H9 (cell line): ENCODE measurements around the gene CDH23. TPM values are rescaled to one million over a fixed set of nuclear protein-coding genes. Genes with fewer than 3 reads are reported as not detected.

ENCODE experiments used
- DNase-seq: peaks from one replicate; pipeline ENCODE4 v3.0.0-alpha.2; 2017
- H2AFZ ChIP-seq: one replicate; pipeline ENCODE4 v1.6.1; 2013; ENCODE audit warnings: mild to moderate bottlenecking, low read length, control low read depth, moderate library complexity
- H2AK5ac ChIP-seq: 2 replicates; pipeline ENCODE4 v1.6.1; 2013; ENCODE audit warnings: low read length, control low read depth, mixed read lengths; ENCODE audit not compliant: insufficient read length
- H2BK120ac ChIP-seq: one replicate; pipeline ENCODE4 v1.6.1; 2013; ENCODE audit warnings: low read depth, mild to moderate bottlenecking, low read length, control low read depth, inconsistent platforms; ENCODE audit not compliant: poor library complexity, severe bottlenecking
- H2BK12ac ChIP-seq: 2 replicates; pipeline ENCODE4 v1.6.1; 2013; ENCODE audit warnings: low read length, control low read depth, mixed read lengths, low read depth; ENCODE audit not compliant: insufficient read length
- H2BK15ac ChIP-seq: 2 replicates; pipeline ENCODE4 v1.6.1; 2013; ENCODE audit warnings: low read depth, low read length, control low read depth
- H2BK20ac ChIP-seq: one replicate; pipeline ENCODE4 v1.6.1; 2013; ENCODE audit warnings: low read depth, mild to moderate bottlenecking, low read length, control low read depth, inconsistent platforms; ENCODE audit not compliant: poor library complexity, severe bottlenecking
- H2BK5ac ChIP-seq: 2 replicates; pipeline ENCODE4 v1.6.1; 2013; ENCODE audit warnings: low read length, control low read depth, mixed read lengths; ENCODE audit not compliant: insufficient read length
- H3K14ac ChIP-seq: 2 replicates; pipeline ENCODE4 v1.6.1; 2013; ENCODE audit warnings: low read length, control low read depth; ENCODE audit not compliant: insufficient read depth
- H3K18ac ChIP-seq: 2 replicates; pipeline ENCODE4 v1.6.1; 2013; ENCODE audit warnings: low read depth, mild to moderate bottlenecking, mixed read lengths, low read length, control low read depth; ENCODE audit not compliant: insufficient read length
- H3K23ac ChIP-seq: 2 replicates; pipeline ENCODE4 v1.6.1; 2013; ENCODE audit warnings: low read length, control low read depth, mixed read lengths, low read depth; ENCODE audit not compliant: insufficient read length
- H3K23me2 ChIP-seq: 2 replicates; pipeline ENCODE4 v1.6.1; 2013; ENCODE audit warnings: low read depth, mild to moderate bottlenecking, mixed read lengths, low read length, control low read depth; ENCODE audit not compliant: insufficient read length, poor library complexity, severe bottlenecking
- H3K27ac ChIP-seq: 2 replicates; pipeline ENCODE4 v1.5.1; 2013; ENCODE audit warnings: low read length, control low read depth, mixed read lengths, low read depth; ENCODE audit not compliant: insufficient read length
- H3K27me3 ChIP-seq: 2 replicates; pipeline ENCODE4 v1.6.1; 2013; ENCODE audit warnings: low read length, control low read depth, inconsistent platforms; ENCODE audit not compliant: insufficient read depth
- H3K4ac ChIP-seq: 2 replicates; pipeline ENCODE4 v1.6.1; 2013; ENCODE audit warnings: low read depth, mild to moderate bottlenecking, control low read depth, inconsistent platforms, low read length, moderate library complexity
- H3K4me1 ChIP-seq: 2 replicates; pipeline ENCODE4 v1.6.1; 2013; ENCODE audit warnings: low read length, control low read depth, inconsistent platforms; ENCODE audit not compliant: insufficient read depth
- H3K4me2 ChIP-seq: 2 replicates; pipeline ENCODE4 v1.6.1; 2013; ENCODE audit warnings: low read length, control low read depth, mixed read lengths; ENCODE audit not compliant: insufficient read length, insufficient read depth
- H3K56ac ChIP-seq: 2 replicates; pipeline ENCODE4 v1.6.1; 2013; ENCODE audit warnings: low read depth, mild to moderate bottlenecking, mixed read lengths, low read length, control low read depth; ENCODE audit not compliant: insufficient read length
- H3K79me1 ChIP-seq: 2 replicates; pipeline ENCODE4 v1.6.1; 2013; ENCODE audit warnings: low read depth, mild to moderate bottlenecking, moderate library complexity, low read length, control low read depth, inconsistent platforms; ENCODE audit not compliant: insufficient read depth, poor library complexity, severe bottlenecking
- H3K79me2 ChIP-seq: 2 replicates; pipeline ENCODE4 v1.6.1; 2013; ENCODE audit warnings: low read length, control low read depth, inconsistent platforms; ENCODE audit not compliant: insufficient read depth
- H3K9ac ChIP-seq: 2 replicates; pipeline ENCODE4 v1.6.1; 2013; ENCODE audit warnings: low read length, control low read depth, mixed read lengths; ENCODE audit not compliant: insufficient read length; ENCODE audit errors: extremely low read depth
- H3K9me3 ChIP-seq: one replicate; pipeline ENCODE4 v1.6.1; 2013; ENCODE audit warnings: low read depth, low read length, inconsistent platforms; ENCODE audit not compliant: control insufficient read depth
- H3T11ph ChIP-seq: one replicate; pipeline ENCODE4 v1.6.1; 2013; ENCODE audit warnings: mild to moderate bottlenecking, low read length, control low read depth, inconsistent platforms
- H4K20me1 ChIP-seq: one replicate; pipeline ENCODE4 v1.6.1; 2013; ENCODE audit not compliant: control insufficient read depth, insufficient read length, insufficient read depth
- H4K5ac ChIP-seq: 2 replicates; pipeline ENCODE4 v1.6.1; 2013; ENCODE audit warnings: low read depth, mild to moderate bottlenecking, mixed read lengths, low read length, control low read depth; ENCODE audit not compliant: insufficient read length
- H4K8ac ChIP-seq: replicated peaks from 2 replicates; pipeline ENCODE4 v1.6.1; 2013; ENCODE audit warnings: low read length, control low read depth, mixed read lengths, low read depth; ENCODE audit not compliant: insufficient read length
- H4K91ac ChIP-seq: 2 replicates; pipeline ENCODE4 v1.6.1; 2013; ENCODE audit warnings: low read depth, mild to moderate bottlenecking, moderate library complexity, mixed read lengths, low read length, control low read depth; ENCODE audit not compliant: insufficient read length
- H3K27ac Mint-ChIP-seq, 3 experiments: 2 replicates in 2 of 3; 3 replicates in 1 of 3; pipeline ENCODE4 v1.8.0; 2020 to 2021; ENCODE audit warnings: mixed read lengths in 3 of 3, mild to moderate bottlenecking in 1 of 3, moderate library complexity in 1 of 3
- H3K27me3 Mint-ChIP-seq: 2 replicates; pipeline ENCODE4 v1.8.0; 2021; ENCODE audit warnings: low read depth, mild to moderate bottlenecking, moderate library complexity, mixed read lengths
- H3K36me3 Mint-ChIP-seq, 3 experiments: 2 replicates in 2 of 3; 3 replicates in 1 of 3; pipeline ENCODE4 v1.8.0; 2020 to 2021; ENCODE audit warnings: low read depth in 3 of 3, mixed read lengths in 3 of 3; ENCODE audit not compliant: insufficient read depth in 1 of 3
- H3K4me1 Mint-ChIP-seq, 2 experiments: 2 replicates each; pipeline ENCODE4 v1.8.0; 2020; ENCODE audit warnings: mixed read lengths in 2 of 2
- H3K4me3 Mint-ChIP-seq, 2 experiments: 2 replicates in 1 of 2; 3 replicates in 1 of 2; pipeline ENCODE4 v1.8.0; 2020 to 2021; ENCODE audit warnings: mild to moderate bottlenecking in 2 of 2, mixed read lengths in 2 of 2, moderate library complexity in 1 of 2
- H3K9me3 Mint-ChIP-seq, 2 experiments: 2 replicates in 1 of 2; 3 replicates in 1 of 2; pipeline ENCODE4 v1.8.0; 2020; ENCODE audit warnings: mild to moderate bottlenecking in 2 of 2, mixed read lengths in 2 of 2, moderate library complexity in 1 of 2
- WGBS: extraction: QIAGEN DNeasy Blood & Tissue Kit; methylation state at CpG from one replicate; pipeline ENCODE4 v1.1.7; 2013; ENCODE audit warnings: missing lambda C conversion rate, low lambda C conversion rate, mixed read lengths; ENCODE audit not compliant: insufficient read length; ENCODE audit errors: extremely low coverage; 5-methylcytosine and 5-hydroxymethylcytosine counted together
- total RNA-seq: library from RNA; stranded (reverse); gene quantifications from 2 replicates; pipeline ENCODE4 v1.2.1, GENCODE V29; 2021
- TF ChIP-seq, protein P1 (sequence below): fragments of 200-600 bp; sonication (generic); conservative IDR thresholded peaks from 3 replicates; pipeline ENCODE4 v1.8.0; 2021; ENCODE audit warnings: antibody characterized with exemption, mild to moderate bottlenecking

Gene CDH23
- total RNA-seq, 1 experiment from 2014 or later = 2.1 TPM

DNA sequence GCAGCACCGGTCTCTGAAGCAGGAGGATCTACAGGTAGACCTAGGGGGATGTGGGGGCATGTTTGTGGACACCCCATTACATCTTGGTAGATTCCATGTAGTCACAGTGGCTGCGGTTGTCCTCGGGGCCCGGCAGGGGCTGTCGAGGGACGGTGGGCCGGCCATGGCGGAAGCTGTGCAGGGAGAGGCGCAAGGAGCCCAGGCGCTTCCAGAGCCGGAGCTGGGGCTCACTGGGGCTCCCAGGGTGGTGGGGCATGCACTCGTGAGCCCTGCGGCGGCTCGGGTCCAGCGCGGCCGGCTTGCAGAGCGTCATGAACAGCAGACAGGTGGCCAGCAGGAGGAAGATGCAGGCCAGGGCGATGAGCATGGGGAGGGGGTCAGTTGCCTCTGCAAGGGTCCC is 319.1 kb downstream of the CDH23 start:
- Histone ChIP-seq H2BK120ac (no peak overlapping the region), H4K5ac (no peak overlapping the region), H4K8ac (no peak overlapping the region), H2AK5ac (no peak overlapping the region), H3K18ac (no peak overlapping the region), H2BK20ac (no peak overlapping the region), H2AFZ (no peak overlapping the region), H3K9ac (no peak overlapping the region), H2BK12ac (no peak overlapping the region), H3K79me2 (no peaks in the 10 kb centered on the region), H3K4me2 (no peak overlapping the region), H4K20me1 (no peaks in the 10 kb centered on the region), H3K27me3 (no peaks in the 10 kb centered on the region; the same call in 1 of the 2 replicates), H3K79me1 (no peaks in the 10 kb centered on the region), H3K27ac (no peak overlapping the region), H2BK15ac (no peak overlapping the region), H4K91ac (no peak overlapping the region), H3K23me2 (no peaks in the 10 kb centered on the region), H3K9me3 (no peaks in the 10 kb centered on the region), H3K14ac (no peak overlapping the region; the same call in 1 of the 2 replicates), H3K56ac (no peak overlapping the region), H3T11ph (no peak overlapping the region), H3K4ac (no peak overlapping the region), H3K23ac (no peak overlapping the region), H2BK5ac (no peak overlapping the region), H3K4me1 (no peaks in the 10 kb centered on the region)
- H3K4me3 Mint-ChIP-seq = no peak overlapping the region
- no peaks in the 10 kb centered on the region; a peak in 1 of 7 replicates for H3K36me3 Mint-ChIP-seq
- no peak overlapping the region for H3K27ac Mint-ChIP-seq
- H3K4me1 Mint-ChIP-seq = peaks cover 11 to 35% of the 10 kb centered on the region in 2 experiments
- no peaks in the 10 kb centered on the region for H3K9me3 Mint-ChIP-seq
- WGBS = no CpG with 5 or more reads among the region's 20 CpGs
- H3K27me3 Mint-ChIP-seq = peaks cover 7% of the 10 kb centered on the region
- TF ChIP-seq, protein P1, sequence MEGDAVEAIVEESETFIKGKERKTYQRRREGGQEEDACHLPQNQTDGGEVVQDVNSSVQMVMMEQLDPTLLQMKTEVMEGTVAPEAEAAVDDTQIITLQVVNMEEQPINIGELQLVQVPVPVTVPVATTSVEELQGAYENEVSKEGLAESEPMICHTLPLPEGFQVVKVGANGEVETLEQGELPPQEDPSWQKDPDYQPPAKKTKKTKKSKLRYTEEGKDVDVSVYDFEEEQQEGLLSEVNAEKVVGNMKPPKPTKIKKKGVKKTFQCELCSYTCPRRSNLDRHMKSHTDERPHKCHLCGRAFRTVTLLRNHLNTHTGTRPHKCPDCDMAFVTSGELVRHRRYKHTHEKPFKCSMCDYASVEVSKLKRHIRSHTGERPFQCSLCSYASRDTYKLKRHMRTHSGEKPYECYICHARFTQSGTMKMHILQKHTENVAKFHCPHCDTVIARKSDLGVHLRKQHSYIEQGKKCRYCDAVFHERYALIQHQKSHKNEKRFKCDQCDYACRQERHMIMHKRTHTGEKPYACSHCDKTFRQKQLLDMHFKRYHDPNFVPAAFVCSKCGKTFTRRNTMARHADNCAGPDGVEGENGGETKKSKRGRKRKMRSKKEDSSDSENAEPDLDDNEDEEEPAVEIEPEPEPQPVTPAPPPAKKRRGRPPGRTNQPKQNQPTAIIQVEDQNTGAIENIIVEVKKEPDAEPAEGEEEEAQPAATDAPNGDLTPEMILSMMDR = no peak
- DNase-seq = no peak
